Choroid plexus epithelial cell (primary cell): ENCODE measurements around the gene EEPD1.

Experiments
- DNase-seq: peaks from one replicate; pipeline ENCODE4 v3.0.0-alpha.2; 2010; ENCODE audit warnings: low read depth
- H3K4me3 ChIP-seq: 2 replicates; pipeline ENCODE4 v1.5.1; 2011; ENCODE audit warnings: low read depth, mild to moderate bottlenecking, control low read depth, low read length, moderate library complexity
- TF ChIP-seq, protein P1 (sequence below): conservative IDR thresholded peaks from 2 replicates; pipeline ENCODE4 v1.5.1; 2011; ENCODE audit warnings: low read depth, mild to moderate bottlenecking, control low read depth, inconsistent platforms, low read length, moderate library complexity

The EEPD1 gene

DNA sequence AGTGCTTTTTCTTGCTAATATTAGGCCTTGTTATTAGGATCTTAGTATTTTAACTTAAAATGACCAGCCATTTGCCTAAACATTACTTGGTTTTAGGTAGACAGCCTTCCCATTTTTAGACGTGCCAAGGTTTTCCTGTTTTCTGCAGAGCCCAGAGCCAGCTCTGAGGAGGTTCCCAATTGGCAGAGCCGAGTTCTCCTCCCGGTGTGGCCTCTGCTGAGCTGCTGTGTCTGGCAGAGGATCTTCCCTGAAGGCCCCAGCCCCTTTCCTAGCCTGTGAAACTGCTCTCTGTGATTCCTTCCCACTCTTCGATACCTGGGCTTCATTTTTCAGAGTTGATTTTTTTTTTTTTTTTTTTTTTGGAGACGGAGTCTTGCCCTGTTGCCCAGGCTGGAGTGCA is 91.4 kb downstream of the EEPD1 start:
- TF ChIP-seq, protein P1, sequence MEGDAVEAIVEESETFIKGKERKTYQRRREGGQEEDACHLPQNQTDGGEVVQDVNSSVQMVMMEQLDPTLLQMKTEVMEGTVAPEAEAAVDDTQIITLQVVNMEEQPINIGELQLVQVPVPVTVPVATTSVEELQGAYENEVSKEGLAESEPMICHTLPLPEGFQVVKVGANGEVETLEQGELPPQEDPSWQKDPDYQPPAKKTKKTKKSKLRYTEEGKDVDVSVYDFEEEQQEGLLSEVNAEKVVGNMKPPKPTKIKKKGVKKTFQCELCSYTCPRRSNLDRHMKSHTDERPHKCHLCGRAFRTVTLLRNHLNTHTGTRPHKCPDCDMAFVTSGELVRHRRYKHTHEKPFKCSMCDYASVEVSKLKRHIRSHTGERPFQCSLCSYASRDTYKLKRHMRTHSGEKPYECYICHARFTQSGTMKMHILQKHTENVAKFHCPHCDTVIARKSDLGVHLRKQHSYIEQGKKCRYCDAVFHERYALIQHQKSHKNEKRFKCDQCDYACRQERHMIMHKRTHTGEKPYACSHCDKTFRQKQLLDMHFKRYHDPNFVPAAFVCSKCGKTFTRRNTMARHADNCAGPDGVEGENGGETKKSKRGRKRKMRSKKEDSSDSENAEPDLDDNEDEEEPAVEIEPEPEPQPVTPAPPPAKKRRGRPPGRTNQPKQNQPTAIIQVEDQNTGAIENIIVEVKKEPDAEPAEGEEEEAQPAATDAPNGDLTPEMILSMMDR, result no peak
- no peak overlapping the region for H3K4me3 ChIP-seq
- no peak for DNase-seq

DNA sequence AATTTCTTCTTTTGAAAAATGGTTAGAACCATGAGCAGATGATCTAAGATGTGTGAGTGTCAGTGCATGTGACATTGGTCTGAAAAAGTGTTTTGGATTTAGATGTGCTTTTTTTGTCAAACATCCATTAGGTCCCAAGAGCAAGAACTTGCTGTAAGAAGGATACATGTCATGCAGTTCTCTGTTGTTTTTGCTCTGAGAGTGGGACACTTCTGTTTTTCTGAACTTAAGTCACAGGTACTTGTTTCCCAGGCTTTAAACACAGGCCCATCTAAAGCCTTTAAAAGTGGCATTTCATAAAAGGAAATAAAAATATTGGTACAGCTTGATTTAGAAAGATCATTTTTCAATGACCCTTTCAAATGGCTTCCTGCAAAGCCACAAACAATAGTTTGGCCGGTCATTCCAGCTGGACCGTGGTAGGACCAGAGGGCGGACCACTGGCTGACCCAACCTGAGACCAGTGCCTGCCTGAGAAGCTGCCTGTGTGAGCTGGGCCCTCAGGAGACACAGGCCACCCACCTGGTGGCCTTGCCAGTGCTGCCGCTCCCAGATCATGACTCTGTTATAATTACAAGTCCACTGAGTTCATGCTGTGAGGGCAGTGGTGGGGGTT is 92.7 kb downstream of the EEPD1 start:
- TF ChIP-seq, protein P1, result no peak
- DNase-seq, result no peak
- H3K4me3 ChIP-seq, result no peak overlapping the region

DNA sequence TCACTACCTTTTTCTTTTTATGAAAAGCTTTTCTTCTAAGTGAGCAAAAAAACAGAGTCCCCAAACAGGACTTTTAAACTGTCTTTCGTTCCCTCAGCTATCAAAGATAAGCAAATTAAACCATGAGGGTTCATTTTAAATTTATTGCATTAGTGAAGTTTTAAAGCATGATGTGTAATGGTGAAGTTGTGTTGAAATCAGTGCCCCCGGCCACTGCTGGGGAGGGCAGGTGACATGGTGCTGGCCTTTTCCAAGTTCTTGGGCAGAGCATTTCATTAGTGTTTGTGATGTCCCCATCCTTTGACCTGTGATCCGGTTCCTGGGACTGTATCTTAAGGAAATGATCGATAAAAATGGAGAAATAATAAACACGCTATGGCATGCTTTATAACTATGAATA is 96.0 kb downstream of the EEPD1 start:
- DNase-seq, result no peak
- no peak overlapping the region for H3K4me3 ChIP-seq
- TF ChIP-seq, protein P1, result no peak

DNA sequence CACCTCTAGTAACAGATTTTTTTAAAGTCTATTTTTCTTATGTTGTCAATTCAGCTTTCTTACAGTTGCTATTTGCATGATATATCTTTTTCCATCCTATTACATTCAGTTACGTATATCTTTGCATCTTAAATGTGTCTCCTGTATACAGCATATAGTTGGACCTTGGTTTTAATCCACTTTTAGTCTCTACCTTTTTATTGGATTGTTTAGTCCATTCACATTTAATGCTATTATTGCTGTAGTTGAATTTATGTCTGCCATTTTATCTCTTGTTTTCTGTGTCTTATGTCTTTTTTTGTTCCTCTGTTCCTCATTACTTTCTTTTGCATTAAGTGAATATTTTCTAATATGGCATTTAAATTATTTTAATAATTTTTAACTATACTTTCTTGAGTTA is 100.6 kb downstream of the EEPD1 start:
- no peak overlapping the region for H3K4me3 ChIP-seq
- TF ChIP-seq, protein P1, result no peak

DNA sequence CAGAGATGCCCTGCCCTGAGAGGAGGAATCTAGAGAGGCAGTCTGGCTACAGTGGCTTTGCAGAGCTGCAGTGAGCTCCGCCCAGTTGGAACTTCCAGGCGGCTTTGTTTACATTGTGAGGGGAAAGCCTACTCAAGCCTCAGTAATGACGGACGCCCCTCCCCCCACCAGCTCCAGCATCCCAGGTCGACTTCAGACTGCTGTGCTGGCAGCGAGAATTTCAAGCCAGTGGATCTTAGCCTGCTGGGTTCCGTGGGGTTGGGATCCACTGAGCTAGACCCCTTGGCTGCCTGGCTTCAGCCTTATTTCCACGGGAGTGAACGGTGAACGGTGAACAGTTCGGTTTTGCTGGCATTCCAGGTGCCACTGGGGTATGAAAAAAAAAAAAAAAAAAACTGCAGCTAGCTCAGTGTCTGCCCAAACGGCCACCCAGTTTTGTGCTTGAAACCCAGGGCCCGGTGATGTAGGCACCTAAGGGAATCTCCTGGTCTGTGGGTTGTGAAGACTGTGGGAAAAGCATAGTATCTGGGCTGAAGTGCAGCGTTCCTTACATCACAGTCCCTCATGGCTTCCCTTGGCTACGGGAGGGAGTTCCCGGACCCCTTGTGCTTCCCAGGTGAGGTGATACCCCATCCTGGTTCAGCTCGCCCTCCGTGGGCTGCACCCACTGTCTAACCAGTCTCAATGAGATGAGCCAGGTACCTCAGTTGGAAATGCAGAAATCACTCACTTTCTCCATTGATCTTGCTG is 105.6 kb downstream of the EEPD1 start:
- H3K4me3 ChIP-seq, result peak overlapping the region; percentile 44
- DNase-seq, result peak; percentile 92

More for the DNA sequence above, 100.6 kb downstream of the EEPD1 start:
- no peak for DNase-seq

DNA sequence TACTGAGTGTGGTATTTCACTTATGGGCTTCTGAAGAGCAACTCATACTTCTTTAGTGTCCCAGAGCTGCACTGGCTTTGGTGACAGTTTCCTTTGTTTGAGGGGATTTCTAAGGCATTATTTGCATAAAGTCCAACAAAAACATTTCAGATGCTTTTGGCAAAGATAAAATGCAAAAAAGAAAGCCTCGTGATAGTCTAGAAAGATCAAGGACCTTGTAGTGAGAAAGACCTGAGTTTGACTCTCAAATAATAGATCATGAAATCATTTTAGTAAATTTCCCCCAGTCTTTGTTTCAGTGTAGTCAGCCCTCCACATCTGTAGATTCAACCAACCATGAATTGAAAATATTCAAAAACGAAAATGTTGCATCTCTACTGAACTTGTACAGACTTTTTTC is 107.4 kb downstream of the EEPD1 start:
- DNase-seq, result no peak
- TF ChIP-seq, protein P1, result no peak
- H3K4me3 ChIP-seq, result no peak overlapping the region

DNA sequence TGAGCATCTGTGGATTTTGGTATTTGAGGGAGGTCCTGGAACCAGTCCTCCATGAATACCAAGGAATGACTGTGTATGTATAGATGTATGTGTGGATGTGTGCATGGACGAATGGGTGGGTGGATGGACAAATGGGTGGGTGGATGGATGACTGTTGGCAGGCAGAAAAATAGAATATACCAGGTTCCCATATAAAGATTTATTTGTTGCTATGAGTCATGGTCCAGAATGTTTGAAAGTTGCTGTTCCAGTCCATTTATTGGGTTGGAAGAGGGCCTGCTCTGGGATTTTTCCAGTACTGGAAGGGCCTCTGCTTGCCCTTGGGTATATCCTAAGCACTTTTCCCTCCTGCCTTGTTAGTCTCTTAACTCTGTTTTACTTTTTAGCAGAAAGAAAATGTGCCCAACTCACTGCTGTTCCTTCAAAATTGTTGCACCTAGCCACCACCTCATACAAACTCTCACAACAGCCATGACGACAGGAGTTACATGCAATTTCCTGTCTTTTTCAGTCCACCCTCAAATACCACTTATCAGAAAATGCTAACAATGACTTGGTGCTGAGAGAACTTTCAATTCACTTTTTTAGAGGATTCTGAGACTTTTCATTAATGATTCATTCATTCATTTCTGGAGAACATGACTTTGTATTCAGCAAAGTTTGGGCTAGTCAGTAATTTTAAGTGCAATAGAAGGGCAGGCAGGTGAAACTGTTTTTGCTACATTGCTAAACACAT is 108.1 kb downstream of the EEPD1 start:
- TF ChIP-seq, protein P1, result no peak
- no peak overlapping the region for H3K4me3 ChIP-seq
- peak; percentile 41 for DNase-seq
